GM12872 (cell line): Measurements from ENCODE around the gene GRAP2.

Source experiments
- CTCF ChIP-seq: IDR thresholded peaks from 3 replicates; pipeline ENCODE4 v1.5.1; 2011; ENCODE audit warnings: low read depth, mild to moderate bottlenecking, low read length, moderate library complexity; ENCODE audit not compliant: insufficient read depth

GRAP2 gene

GRCh38 chr22:39895682-39896081 is 5.2 kb upstream of the GRAP2 start:
- no peak for TF ChIP-seq CTCF

DNA sequence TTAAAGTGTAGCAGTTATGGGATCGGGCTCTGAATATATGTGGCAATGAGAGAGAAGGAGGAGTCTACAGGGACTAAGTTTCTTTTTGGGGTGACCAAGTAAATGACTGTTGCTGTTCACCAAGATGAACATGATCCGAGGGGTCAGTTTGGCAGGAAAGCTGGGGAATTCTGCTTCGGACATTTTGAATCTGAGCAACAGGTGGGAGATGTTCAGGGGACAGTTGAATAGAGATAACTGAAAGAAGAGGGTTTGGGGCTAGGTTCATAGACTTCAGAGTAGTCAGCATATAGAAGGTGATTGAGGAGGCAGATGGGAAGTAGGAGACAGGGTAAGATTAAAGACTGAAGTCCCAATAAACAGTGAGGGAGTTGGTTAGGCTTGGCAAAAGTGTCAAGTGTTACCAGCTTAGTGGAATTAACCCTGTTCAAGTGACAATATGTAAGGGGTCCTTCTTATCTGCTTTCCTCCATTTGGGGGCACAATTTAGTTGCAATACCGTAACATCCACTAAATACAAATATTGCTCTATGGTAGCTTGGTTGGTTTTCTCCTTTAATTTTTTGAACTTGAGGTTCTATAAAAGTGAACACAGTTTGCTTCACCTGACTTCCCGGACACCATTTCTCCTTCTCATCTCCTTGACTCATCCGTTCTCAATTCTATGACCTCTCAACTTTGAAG is 4.4 kb upstream of the GRAP2 start:
- TF ChIP-seq CTCF: no peak

- TF ChIP-seq CTCF: no peak
These were observed 3.0 kb upstream of the GRAP2 start for GRCh38 chr22:39897841-39898240.

GRCh38 chr22:39898997-39899396 is 1.9 kb upstream of the GRAP2 start:
- TF ChIP-seq CTCF: no peak

- no peak for TF ChIP-seq CTCF
These were observed 772 bp downstream of the GRAP2 start for GRCh38 chr22:39901565-39902146.

GRCh38 chr22:39904862-39905261 is 4.0 kb downstream of the GRAP2 start:
- TF ChIP-seq CTCF: no peak

DNA sequence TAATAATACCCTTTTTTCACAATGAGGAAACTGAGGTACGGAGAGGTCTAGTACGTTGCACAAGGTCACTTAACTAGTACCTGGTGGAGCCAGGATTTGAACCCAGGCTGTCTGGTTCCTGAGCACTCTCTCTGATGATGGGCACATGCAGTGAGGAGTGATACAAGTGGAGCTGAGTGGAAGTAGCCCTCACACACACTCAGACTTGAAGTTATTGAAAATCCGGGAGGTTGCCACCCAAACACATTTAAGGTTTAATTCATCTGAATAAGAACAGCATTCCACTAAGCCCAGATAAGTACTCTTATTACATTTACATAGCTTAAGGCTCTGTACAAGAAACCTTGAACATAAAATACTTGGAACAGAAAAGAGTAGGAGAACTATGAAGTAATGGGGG is 4.8 kb downstream of the GRAP2 start:
- no peak for TF ChIP-seq CTCF
